HG02840 (cell line): ENCODE data around the gene KIF26B.

Experiments
- ATAC-seq: cut with Tn5 transposase; IDR thresholded peaks from one replicate; pipeline ENCODE4 v1.9.1; 2021; ENCODE audit warnings: mild to moderate bottlenecking, moderate library complexity, moderate number of reproducible peaks; ENCODE audit not compliant: unreplicated experiment, low FRiP score

Gene KIF26B

GRCh38 chr1:245131026-245131393 is 23.8 kb upstream of the KIF26B start:
- no peak for ATAC-seq

- no peak for ATAC-seq
These were observed 22.0 kb upstream of the KIF26B start for GRCh38 chr1:245132771-245133170.

GRCh38 chr1:245133995-245134715 is 20.6 kb upstream of the KIF26B start:
- no peak for ATAC-seq

GRCh38 chr1:245142171-245142798 is 12.5 kb upstream of the KIF26B start:
- no peak for ATAC-seq

GRCh38 chr1:245142976-245143375 is 11.8 kb upstream of the KIF26B start:
- ATAC-seq, result no peak

GRCh38 chr1:245143849-245144248 is 10.9 kb upstream of the KIF26B start:
- ATAC-seq, result no peak

GRCh38 chr1:245148069-245148468 is 6.7 kb upstream of the KIF26B start:
- ATAC-seq, result no peak

GRCh38 chr1:245148861-245149260 is 5.9 kb upstream of the KIF26B start:
- no peak for ATAC-seq

GRCh38 chr1:245153081-245153551 is 1.7 kb upstream of the KIF26B start:
- no peak for ATAC-seq

GRCh38 chr1:245153552-245154428 is 995 bp upstream of the KIF26B start:
- ATAC-seq, result no peak

GRCh38 chr1:245155272-245156040 is 671 bp downstream of the KIF26B start:
- no peak for ATAC-seq

GRCh38 chr1:245156041-245156735 is 1.4 kb downstream of the KIF26B start:
- peak; percentile 77 for ATAC-seq

GRCh38 chr1:245156736-245157505 is 2.1 kb downstream of the KIF26B start:
- no peak for ATAC-seq

- no peak for ATAC-seq
These were observed 4.1 kb downstream of the KIF26B start for GRCh38 chr1:245158913-245159312.

GRCh38 chr1:245160288-245160687 is 5.5 kb downstream of the KIF26B start:
- no peak for ATAC-seq

GRCh38 chr1:245160741-245161400 is 6.1 kb downstream of the KIF26B start:
- ATAC-seq, result no peak

- ATAC-seq, result no peak
These were observed 7.1 kb downstream of the KIF26B start for GRCh38 chr1:245161866-245162265.

- ATAC-seq, result no peak
These were observed 11.7 kb downstream of the KIF26B start for GRCh38 chr1:245166471-245166885.

- ATAC-seq, result no peak
These were observed 13.3 kb downstream of the KIF26B start for GRCh38 chr1:245168086-245168485.
